Natural killer cell (primary cell): ENCODE data around the gene GSTK1. TPM values are rescaled to one million over a fixed set of nuclear protein-coding genes. Genes with fewer than 3 reads are reported as not detected.

ENCODE experiments used
- ATAC-seq, 3 donors: fragments of 150-1000 bp in 2 of 3; fragments of 200-7000 bp in 1 of 3; cut with Tn5 transposase; 1 replicate in 1 of 3; 2 replicates in 2 of 3; pipeline ENCODE4 v1.10.0; 2021; ENCODE audit warnings: mild to moderate bottlenecking in 2 of 3, moderate library complexity in 2 of 3
- DNase-seq, 2 donors: peaks; one replicate each; pipeline versions ENCODE4 v3.0.0 to v3.0.0-alpha.2; 2013 to 2021; ENCODE audit warnings: mixed read lengths in 1 of 2
- H3K27ac ChIP-seq: one replicate; pipeline ENCODE4 v1.5.1; 2013; ENCODE audit warnings: mild to moderate bottlenecking, low read length
- H3K27me3 ChIP-seq: one replicate; pipeline ENCODE4 v1.6.1; 2013; ENCODE audit warnings: low read length; ENCODE audit not compliant: control insufficient read depth, insufficient read depth
- H3K36me3 ChIP-seq: one replicate; pipeline ENCODE4 v1.6.1; 2013; ENCODE audit warnings: low read length; ENCODE audit not compliant: control insufficient read depth, insufficient read depth
- H3K4me1 ChIP-seq: one replicate; pipeline ENCODE4 v1.6.1; 2013; ENCODE audit warnings: low read length; ENCODE audit not compliant: control insufficient read depth, insufficient read depth
- H3K4me3 ChIP-seq: one replicate; pipeline ENCODE4 v1.5.1; 2013; ENCODE audit warnings: low read length
- H3K9me3 ChIP-seq: one replicate; pipeline ENCODE4 v1.6.1; 2013; ENCODE audit warnings: low read length; ENCODE audit not compliant: control insufficient read depth, insufficient read depth
- H3K27ac Mint-ChIP-seq, 2 donors: one replicate each; pipeline ENCODE4 v1.8.0; 2022; ENCODE audit warnings: mild to moderate bottlenecking in 2 of 2, mixed read lengths in 2 of 2, moderate library complexity in 1 of 2
- H3K27me3 Mint-ChIP-seq, 2 donors: one replicate each; pipeline ENCODE4 v1.8.0; 2022; ENCODE audit warnings: low read depth in 2 of 2, mixed read lengths in 2 of 2
- H3K36me3 Mint-ChIP-seq: one replicate; pipeline ENCODE4 v1.8.0; 2022; ENCODE audit warnings: mixed read lengths
- H3K4me1 Mint-ChIP-seq, 2 donors: one replicate each; pipeline ENCODE4 v1.8.0; 2022; ENCODE audit warnings: mixed read lengths in 2 of 2
- H3K4me3 Mint-ChIP-seq: one replicate; pipeline ENCODE4 v1.8.0; 2022; ENCODE audit warnings: mild to moderate bottlenecking, moderate library complexity, mixed read lengths
- H3K9me3 Mint-ChIP-seq, 2 donors: one replicate each; pipeline ENCODE4 v1.8.0; 2022; ENCODE audit warnings: mixed read lengths in 2 of 2
- WGBS: methylation state at CpG from one replicate; pipeline ENCODE4 v1.1.7; 2013; ENCODE audit warnings: missing lambda C conversion rate; ENCODE audit not compliant: insufficient coverage; 5-methylcytosine and 5-hydroxymethylcytosine counted together
- intact Hi-C: fragments of 100-400 bp; cut with micrococcal nuclease; formaldehyde crosslinking; loops from one replicate; pipeline ENCODE4 v1.14.2; 2022
- total RNA-seq, 4 donors: library from RNA; stranded (reverse); fragments of 120-200 nt in 1 of 4; gene quantifications; one replicate each; pipeline versions ENCODE4 v1.2.3 to v1.2.4, GENCODE V29; 2013 to 2022
- TF ChIP-seq, protein P1 (sequence below): fragments of 200-600 bp; IDR thresholded peaks from one replicate; pipeline ENCODE4 v1.8.0; 2022; ENCODE audit warnings: antibody characterized with exemption

GSTK1 gene
- total RNA-seq, 3 donors from 2014 or later (not counting 1 experiment from before 2014, with no cell fraction given): 159 to 215 (median 181) TPM

DNA sequence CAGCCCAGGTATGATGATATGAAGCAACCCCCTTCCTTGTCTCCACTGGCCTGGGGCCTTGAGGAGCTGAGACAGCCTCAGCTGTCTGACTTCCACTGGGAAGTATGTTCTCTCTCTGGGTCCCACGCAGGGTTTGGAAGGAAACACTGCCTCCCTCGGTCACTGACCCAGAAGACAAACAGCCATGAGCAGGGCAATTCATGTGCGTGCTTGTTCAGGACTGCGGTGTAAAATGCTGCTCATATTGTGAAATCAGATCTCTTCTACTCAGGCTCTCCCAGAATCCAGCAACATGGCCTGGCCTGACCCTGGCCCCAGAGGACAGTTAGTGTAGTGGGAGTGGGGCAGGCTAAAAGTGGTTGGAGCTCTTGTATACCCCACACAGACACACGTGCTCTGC, 55.4 kb downstream of the GSTK1 start:
- DNase-seq: no peak
- H3K27ac Mint-ChIP-seq: peak overlapping the region in 1 of 2 donors; percentile 33
- Histone ChIP-seq H3K4me3 (no peak overlapping the region), H3K27me3 (no peaks in the 10 kb centered on the region), H3K9me3 (no peaks in the 10 kb centered on the region), H3K4me1 (peaks cover 5% of the 10 kb centered on the region), H3K27ac (no peak overlapping the region), H3K36me3 (no peaks in the 10 kb centered on the region)
- no peaks in the 10 kb centered on the region for H3K36me3 Mint-ChIP-seq
- H3K27me3 Mint-ChIP-seq: no peaks in the 10 kb centered on the region
- no peaks in the 10 kb centered on the region for H3K4me1 Mint-ChIP-seq
- no peak overlapping the region for H3K4me3 Mint-ChIP-seq
- WGBS: 99% methylated on average over 5 of the region's 5 CpGs
- H3K9me3 Mint-ChIP-seq: no peaks in the 10 kb centered on the region
- no peak for ATAC-seq
- intact Hi-C loops: no loop called here
- TF ChIP-seq, protein P1, sequence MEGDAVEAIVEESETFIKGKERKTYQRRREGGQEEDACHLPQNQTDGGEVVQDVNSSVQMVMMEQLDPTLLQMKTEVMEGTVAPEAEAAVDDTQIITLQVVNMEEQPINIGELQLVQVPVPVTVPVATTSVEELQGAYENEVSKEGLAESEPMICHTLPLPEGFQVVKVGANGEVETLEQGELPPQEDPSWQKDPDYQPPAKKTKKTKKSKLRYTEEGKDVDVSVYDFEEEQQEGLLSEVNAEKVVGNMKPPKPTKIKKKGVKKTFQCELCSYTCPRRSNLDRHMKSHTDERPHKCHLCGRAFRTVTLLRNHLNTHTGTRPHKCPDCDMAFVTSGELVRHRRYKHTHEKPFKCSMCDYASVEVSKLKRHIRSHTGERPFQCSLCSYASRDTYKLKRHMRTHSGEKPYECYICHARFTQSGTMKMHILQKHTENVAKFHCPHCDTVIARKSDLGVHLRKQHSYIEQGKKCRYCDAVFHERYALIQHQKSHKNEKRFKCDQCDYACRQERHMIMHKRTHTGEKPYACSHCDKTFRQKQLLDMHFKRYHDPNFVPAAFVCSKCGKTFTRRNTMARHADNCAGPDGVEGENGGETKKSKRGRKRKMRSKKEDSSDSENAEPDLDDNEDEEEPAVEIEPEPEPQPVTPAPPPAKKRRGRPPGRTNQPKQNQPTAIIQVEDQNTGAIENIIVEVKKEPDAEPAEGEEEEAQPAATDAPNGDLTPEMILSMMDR: no peak

Other genes starting within 250 kb of the GSTK1 start
- not detected for gene OR9A2, start 236.3 kb upstream of the GSTK1 start, total RNA-seq
- gene OR6V1, start 211.1 kb upstream of the GSTK1 start, total RNA-seq: not detected
- not detected for gene PIP, start 131.4 kb upstream of the GSTK1 start, total RNA-seq
- gene TAS2R39, start 80.0 kb upstream of the GSTK1 start, total RNA-seq: not detected
- gene TAS2R40, start 41.4 kb upstream of the GSTK1 start, total RNA-seq: not detected
- not detected for gene TMEM139, start 21.5 kb downstream of the GSTK1 start, total RNA-seq
- gene CASP2, start 24.9 kb downstream of the GSTK1 start, total RNA-seq: 10 to 100 TPM; 36.7 to 60.5 (median 54.7) TPM
- gene CLCN1, start 52.7 kb downstream of the GSTK1 start, total RNA-seq: under 1 TPM in 2 of 3 donors, not detected in 1; 0.16 to 0.19 TPM
- 1 to 10 TPM; 2.3 to 2.8 (median 2.5) TPM for gene FAM131B, start 99.3 kb downstream of the GSTK1 start, total RNA-seq
- 100 to 1,000 TPM; 168 to 219 (median 186) TPM for gene ZYX, start 117.9 kb downstream of the GSTK1 start, total RNA-seq
- 1 to 10 TPM in 2 of 3 donors, not detected in 1; 1.0 to 1.2 TPM for gene EPHA1, start 145.4 kb downstream of the GSTK1 start, total RNA-seq
- gene TAS2R60, start 180.0 kb downstream of the GSTK1 start, total RNA-seq: under 1 TPM in 1 of 3 donors, not detected in 2; 0.40 TPM
- not detected for gene TAS2R41, start 214.4 kb downstream of the GSTK1 start, total RNA-seq